Body of pancreas (tissue), 4 donors: ENCODE data around the gene CACNA1S.

ENCODE experiments used
- CTCF ChIP-seq, 7 experiments: fragments of 450-650 bp in 4 of 7; fragments of 200-600 bp in 3 of 7; sonication (generic) in 3 of 7; IDR thresholded peaks; one replicate each; pipeline ENCODE4 v1.5.1; 2016 to 2019; ENCODE audit warnings: antibody characterized with exemption in 7 of 7
- POLR2A ChIP-seq, 3 donors: fragments of 450-650 bp; IDR thresholded peaks; one replicate each; pipeline ENCODE4 v1.6.1; 2016; ENCODE audit warnings: antibody characterized with exemption in 3 of 3, mild to moderate bottlenecking in 2 of 3

- TF ChIP-seq CTCF (IDR thresholded peaks at IDR 0.05) (no peak), POLR2A (IDR thresholded peaks at IDR 0.05) (no peak)
Measured at GRCh38 chr1:201142011-201142848, 30.0 kb upstream of the CACNA1S start.
